DOHH2 (cell line): ENCODE results near the gene RGS19.

Source experiments
- CTCF ChIP-seq: fragments of 200-600 bp; sonication (generic); IDR thresholded peaks from one replicate; pipeline ENCODE4 v1.5.1; 2014; ENCODE audit warnings: antibody characterized with exemption, mild to moderate bottlenecking, low read depth, low read length; ENCODE audit not compliant: poor library complexity, severe bottlenecking
- EZH2phosphoT487 ChIP-seq: fragments of 200-600 bp; sonication (generic); IDR thresholded peaks from 2 replicates; pipeline ENCODE4 v1.6.1; 2017; ENCODE audit warnings: borderline replicate concordance, mild to moderate bottlenecking, antibody characterized with exemption, low read length, moderate library complexity, mixed read lengths

GRCh38 chr20:64055893-64056638, 23.3 kb downstream of the RGS19 start:
- TF ChIP-seq CTCF (no peak), EZH2phosphoT487 (no peak)
